ENCODE data around the gene ATF6.
A peak's percentile ranks its signal among the peaks of the same experiment; 100 is the strongest.

Gene ATF6

GRCh38 chr1:161936786-161937185 is 170.7 kb downstream of the ATF6 start:
- no peak for DNase-seq (ENCODE audit: low read depth, low spot score)

GRCh38 chr1:161940866-161941591 is 174.9 kb downstream of the ATF6 start:
- no peak for DNase-seq (ENCODE audit: low read depth, low spot score)

- DNase-seq (ENCODE audit: low read depth, low spot score) = no peak
Measured at GRCh38 chr1:161941726-161942436, 175.8 kb downstream of the ATF6 start.

- DNase-seq (ENCODE audit: low read depth, low spot score) = no peak
Measured at GRCh38 chr1:161943737-161944136, 177.6 kb downstream of the ATF6 start.

- no peak for DNase-seq (ENCODE audit: low read depth, low spot score)
Measured at GRCh38 chr1:161944381-161944780, 178.3 kb downstream of the ATF6 start.

- no peak for DNase-seq (ENCODE audit: low read depth, low spot score)
Measured at GRCh38 chr1:161945306-161946060, 179.4 kb downstream of the ATF6 start.

- DNase-seq (ENCODE audit: low read depth, low spot score) = peak; percentile 59
Measured at GRCh38 chr1:161946071-161946987, 180.2 kb downstream of the ATF6 start.

GRCh38 chr1:161948435-161948834 is 182.3 kb downstream of the ATF6 start:
- DNase-seq (ENCODE audit: low read depth, low spot score) = no peak

- no peak for DNase-seq (ENCODE audit: low read depth, low spot score)
Measured at GRCh38 chr1:161949548-161949947, 183.4 kb downstream of the ATF6 start.

GRCh38 chr1:161950377-161950776 is 184.3 kb downstream of the ATF6 start:
- DNase-seq (ENCODE audit: low read depth, low spot score) = no peak

GRCh38 chr1:161951646-161952045 is 185.5 kb downstream of the ATF6 start:
- DNase-seq (ENCODE audit: low read depth, low spot score) = no peak

GRCh38 chr1:161952607-161953172 is 186.6 kb downstream of the ATF6 start:
- no peak for DNase-seq (ENCODE audit: low read depth, low spot score)

GRCh38 chr1:161953256-161953920 is 187.3 kb downstream of the ATF6 start:
- DNase-seq (ENCODE audit: low read depth, low spot score) = no peak

- DNase-seq (ENCODE audit: low read depth, low spot score) = peak; percentile 34
Measured at GRCh38 chr1:161954050-161954449, 187.9 kb downstream of the ATF6 start.

- peak; percentile 45 for DNase-seq (ENCODE audit: low read depth, low spot score)
Measured at GRCh38 chr1:161954466-161954865, 188.3 kb downstream of the ATF6 start.

GRCh38 chr1:161955606-161956005 is 189.5 kb downstream of the ATF6 start:
- no peak for DNase-seq (ENCODE audit: low read depth, low spot score)

- DNase-seq (ENCODE audit: low read depth, low spot score) = no peak
Measured at GRCh38 chr1:161956097-161956496, 190.0 kb downstream of the ATF6 start.

- DNase-seq (ENCODE audit: low read depth, low spot score) = no peak
Measured at GRCh38 chr1:161956930-161957329, 190.8 kb downstream of the ATF6 start.

GRCh38 chr1:161958425-161958824 is 192.3 kb downstream of the ATF6 start:
- peak; percentile 60 for DNase-seq (ENCODE audit: low read depth, low spot score)

- peak; percentile 94 for DNase-seq (ENCODE audit: low read depth, low spot score)
Measured at GRCh38 chr1:161962091-161962887, 196.2 kb downstream of the ATF6 start.
